ENCODE results near the gene PHACTR1. TPM values are rescaled to one million over a fixed set of nuclear protein-coding genes. Genes with fewer than 3 reads are reported as not detected.

Gene PHACTR1
- total RNA-seq, 1 donor from 2014 or later = 14.1 TPM

- DNase-seq (ENCODE audit: low spot score) = no peak
These were observed 234.4 kb downstream of the PHACTR1 start for GRCh38 chr6:12950976-12951375.

GRCh38 chr6:12951415-12951814, 234.8 kb downstream of the PHACTR1 start:
- no peak for DNase-seq (ENCODE audit: low spot score)

GRCh38 chr6:12952318-12952717, 235.8 kb downstream of the PHACTR1 start:
- DNase-seq (ENCODE audit: low spot score) = no peak

- DNase-seq (ENCODE audit: low spot score) = no peak
These were observed 239.4 kb downstream of the PHACTR1 start for GRCh38 chr6:12955956-12956355.

GRCh38 chr6:12956991-12957320, 240.4 kb downstream of the PHACTR1 start:
- no peak for DNase-seq (ENCODE audit: low spot score)

- DNase-seq (ENCODE audit: low spot score) = peak; percentile 55
These were observed 240.9 kb downstream of the PHACTR1 start for GRCh38 chr6:12957321-12958051.

GRCh38 chr6:12958052-12958706, 241.6 kb downstream of the PHACTR1 start:
- DNase-seq (ENCODE audit: low spot score) = no peak

- no peak for DNase-seq (ENCODE audit: low spot score)
These were observed 245.2 kb downstream of the PHACTR1 start for GRCh38 chr6:12961761-12962160.

- no peak for DNase-seq (ENCODE audit: low spot score)
These were observed 246.0 kb downstream of the PHACTR1 start for GRCh38 chr6:12962529-12962928.

GRCh38 chr6:12962987-12963386, 246.4 kb downstream of the PHACTR1 start:
- DNase-seq (ENCODE audit: low spot score) = no peak

GRCh38 chr6:12963567-12963966, 247.0 kb downstream of the PHACTR1 start:
- DNase-seq (ENCODE audit: low spot score) = no peak

- no peak for DNase-seq (ENCODE audit: low spot score)
These were observed 251.1 kb downstream of the PHACTR1 start for GRCh38 chr6:12967686-12968085.

GRCh38 chr6:12968290-12968689, 251.7 kb downstream of the PHACTR1 start:
- DNase-seq (ENCODE audit: low spot score) = no peak

- no peak for DNase-seq (ENCODE audit: low spot score)
These were observed 252.4 kb downstream of the PHACTR1 start for GRCh38 chr6:12968839-12969558.

- DNase-seq (ENCODE audit: low spot score) = no peak
These were observed 253.4 kb downstream of the PHACTR1 start for GRCh38 chr6:12969966-12970365.

GRCh38 chr6:12973386-12973785, 256.8 kb downstream of the PHACTR1 start:
- no peak for DNase-seq (ENCODE audit: low spot score)

- DNase-seq (ENCODE audit: low spot score) = no peak
These were observed 258.0 kb downstream of the PHACTR1 start for GRCh38 chr6:12974551-12974950.

- DNase-seq (ENCODE audit: low spot score) = no peak
These were observed 259.8 kb downstream of the PHACTR1 start for GRCh38 chr6:12976366-12976765.

- DNase-seq (ENCODE audit: low spot score) = no peak
These were observed 260.6 kb downstream of the PHACTR1 start for GRCh38 chr6:12977206-12977605.

- DNase-seq (ENCODE audit: low spot score) = no peak
These were observed 261.2 kb downstream of the PHACTR1 start for GRCh38 chr6:12977806-12978205.

- no peak for DNase-seq (ENCODE audit: low spot score)
These were observed 264.2 kb downstream of the PHACTR1 start for GRCh38 chr6:12980741-12981140.

GRCh38 chr6:12984776-12985175, 268.2 kb downstream of the PHACTR1 start:
- no peak for DNase-seq (ENCODE audit: low spot score)

- no peak for DNase-seq (ENCODE audit: low spot score)
These were observed 271.2 kb downstream of the PHACTR1 start for GRCh38 chr6:12987783-12988182.

Data from ureter (tissue), 1 donor.